MM.1S (cell line): ENCODE measurements around the gene LGR4.

ENCODE experiments used
- DNase-seq: peaks from one replicate; pipeline ENCODE4 v3.0.0-alpha.2; 2015
- H2AFZ ChIP-seq: fragments of 300-600 bp; sonication (generic); 2 replicates; pipeline ENCODE4 v1.6.0; 2016; ENCODE audit warnings: antibody characterized with exemption, low read length
- H3F3A ChIP-seq: fragments of 300-600 bp; sonication (generic); 2 replicates; pipeline ENCODE4 v1.6.1; 2016; ENCODE audit warnings: mild to moderate bottlenecking, antibody characterized with exemption, low read length, moderate library complexity, mixed read lengths; ENCODE audit not compliant: insufficient read depth
- H3K27ac ChIP-seq: fragments of 300-600 bp; sonication (generic); 2 replicates; pipeline ENCODE4 v1.5.1; 2016; ENCODE audit warnings: mild to moderate bottlenecking, low read length
- H3K27me3 ChIP-seq: fragments of 300-600 bp; sonication (generic); replicated peaks from 2 replicates; pipeline ENCODE4 v1.6.0; 2016; ENCODE audit warnings: low read length; ENCODE audit not compliant: insufficient read depth
- H3K36me3 ChIP-seq: fragments of 300-600 bp; sonication (generic); replicated peaks from 2 replicates; pipeline ENCODE4 v1.6.1; 2016; ENCODE audit warnings: mild to moderate bottlenecking, low read length, mixed read lengths; ENCODE audit not compliant: insufficient read depth
- H3K4me1 ChIP-seq: fragments of 300-600 bp; sonication (generic); 2 replicates; pipeline ENCODE4 v1.6.1; 2016; ENCODE audit warnings: low read length, mixed read lengths
- H3K4me2 ChIP-seq: fragments of 300-600 bp; sonication (generic); 2 replicates; pipeline ENCODE4 v1.6.0; 2016; ENCODE audit warnings: low read depth, low read length
- H3K4me3 ChIP-seq: fragments of 300-600 bp; sonication (generic); 2 replicates; pipeline ENCODE4 v1.5.1; 2016; ENCODE audit warnings: low read length, mixed read lengths
- H3K79me2 ChIP-seq: fragments of 300-600 bp; sonication (generic); 2 replicates; pipeline ENCODE4 v1.6.1; 2016; ENCODE audit warnings: mixed run types, low read length, mixed read lengths
- H3K9ac ChIP-seq: fragments of 300-600 bp; sonication (generic); 2 replicates; pipeline ENCODE4 v1.6.1; 2016; ENCODE audit warnings: low read length, mixed read lengths
- H3K9me2 ChIP-seq: fragments of 300-600 bp; sonication (generic); replicated peaks from 2 replicates; pipeline ENCODE4 v1.6.1; 2016; ENCODE audit warnings: mild to moderate bottlenecking, low read length, mixed read lengths; ENCODE audit not compliant: insufficient read depth
- H3K9me3 ChIP-seq: fragments of 300-600 bp; sonication (generic); replicated peaks from 2 replicates; pipeline ENCODE4 v1.6.1; 2016; ENCODE audit warnings: mild to moderate bottlenecking, low read length, mixed read lengths; ENCODE audit not compliant: insufficient read depth
- H4K20me1 ChIP-seq: fragments of 300-600 bp; sonication (generic); 2 replicates; pipeline ENCODE4 v1.6.1; 2016; ENCODE audit warnings: mild to moderate bottlenecking, low read length, moderate library complexity, mixed read lengths; ENCODE audit not compliant: insufficient read depth
- EZH2 ChIP-seq: fragments of 300-600 bp; sonication (generic); optimal IDR thresholded peaks from 2 replicates; pipeline ENCODE3; 2017; ENCODE audit warnings: low read depth, mild to moderate bottlenecking, antibody characterized with exemption, low read length, mixed read lengths
- EZH2phosphoT487 ChIP-seq: fragments of 300-600 bp; sonication (generic); IDR thresholded peaks from 2 replicates; pipeline ENCODE4 v1.6.1; 2018; ENCODE audit warnings: antibody characterized with exemption, low read length
- TF ChIP-seq, protein P1 (sequence below): fragments of 300-600 bp; sonication (generic); IDR thresholded peaks from 2 replicates; pipeline ENCODE4 v1.5.1; 2016; ENCODE audit warnings: antibody characterized with exemption, low read length, mixed read lengths

The LGR4 gene

DNA sequence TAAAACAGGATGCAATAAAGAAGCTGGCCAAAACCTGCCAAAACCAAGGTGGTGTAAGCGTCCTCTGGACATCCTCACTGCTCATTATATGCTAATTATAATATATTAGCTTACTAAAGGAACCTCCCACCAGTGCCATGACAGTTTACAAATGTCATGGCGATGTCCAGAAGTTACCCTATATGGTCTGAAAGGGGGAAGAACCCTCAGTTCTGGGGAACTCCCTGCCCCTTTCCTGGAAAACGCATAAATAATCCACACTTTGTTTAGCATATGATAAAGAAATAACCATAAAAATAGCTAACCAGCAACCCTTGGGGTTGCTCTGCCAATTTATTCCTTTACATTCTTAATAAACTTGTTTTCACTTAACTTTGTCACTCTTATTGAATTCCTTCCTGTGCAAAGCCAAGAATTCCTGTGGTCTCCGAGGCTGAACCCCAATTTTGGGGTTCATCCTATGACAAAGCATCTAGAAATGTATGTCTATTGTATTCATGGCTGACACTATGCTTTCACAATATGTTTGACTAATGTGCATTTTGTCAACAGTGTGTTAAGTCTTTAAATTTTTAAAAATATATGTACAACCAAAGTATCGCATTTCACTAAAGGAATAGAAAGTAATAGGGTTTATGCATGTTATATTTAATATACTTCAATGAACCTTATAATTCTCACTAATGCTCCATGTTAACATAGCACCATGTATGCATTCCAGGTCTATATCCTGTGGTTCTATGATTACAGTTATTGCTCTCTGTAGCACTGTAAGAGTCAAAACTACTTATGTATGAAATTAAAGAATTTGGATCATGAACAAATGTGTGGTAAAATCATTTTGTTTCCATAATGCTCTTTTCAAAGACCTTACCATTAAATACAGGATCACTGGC, 25.1 kb downstream of the LGR4 start:
- H3K9me2 ChIP-seq, result no peaks in the 10 kb centered on the region
- no peak for DNase-seq
- H3K9me3 ChIP-seq, result no peaks in the 10 kb centered on the region
- no peaks in the 10 kb centered on the region for H3K4me1 ChIP-seq
- no peak for TF ChIP-seq EZH2phosphoT487
- H3K27me3 ChIP-seq, result no peaks in the 10 kb centered on the region
- H3K27ac ChIP-seq, result no peak overlapping the region
- no peaks in the 10 kb centered on the region for H3K36me3 ChIP-seq
- H4K20me1 ChIP-seq, result no peaks in the 10 kb centered on the region
- no peak overlapping the region for H3K4me3 ChIP-seq
- no peaks in the 10 kb centered on the region for H3K79me2 ChIP-seq
- H3K4me2 ChIP-seq, result no peak overlapping the region
- H2AFZ ChIP-seq, result no peak overlapping the region
- H3F3A ChIP-seq, result no peaks in the 10 kb centered on the region
- no peak overlapping the region for H3K9ac ChIP-seq

DNA sequence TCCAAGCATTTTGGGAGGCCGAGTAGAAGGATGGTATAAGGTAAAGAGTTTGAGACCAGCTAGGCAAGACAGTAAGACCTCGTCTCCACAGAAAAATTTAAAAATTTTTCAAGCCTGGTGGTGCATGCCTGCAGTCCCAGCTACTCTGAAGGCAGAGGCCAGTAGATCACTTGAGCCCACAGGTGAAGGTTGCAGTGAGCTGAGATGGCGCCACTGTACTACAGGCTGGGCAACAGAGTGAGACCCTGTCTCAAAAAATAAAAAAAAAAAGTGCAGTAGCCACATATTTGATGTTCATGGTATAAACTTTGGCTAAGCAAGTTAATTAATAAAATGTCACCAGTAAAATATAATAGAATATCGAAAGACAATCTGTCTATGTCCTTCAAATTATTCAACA, 27.0 kb downstream of the LGR4 start:
- H3K79me2 ChIP-seq, result no peaks in the 10 kb centered on the region
- no peak overlapping the region for H3K9ac ChIP-seq
- no peak overlapping the region for H3K4me3 ChIP-seq
- TF ChIP-seq EZH2 (no peak), EZH2phosphoT487 (no peak)
- TF ChIP-seq, protein P1, sequence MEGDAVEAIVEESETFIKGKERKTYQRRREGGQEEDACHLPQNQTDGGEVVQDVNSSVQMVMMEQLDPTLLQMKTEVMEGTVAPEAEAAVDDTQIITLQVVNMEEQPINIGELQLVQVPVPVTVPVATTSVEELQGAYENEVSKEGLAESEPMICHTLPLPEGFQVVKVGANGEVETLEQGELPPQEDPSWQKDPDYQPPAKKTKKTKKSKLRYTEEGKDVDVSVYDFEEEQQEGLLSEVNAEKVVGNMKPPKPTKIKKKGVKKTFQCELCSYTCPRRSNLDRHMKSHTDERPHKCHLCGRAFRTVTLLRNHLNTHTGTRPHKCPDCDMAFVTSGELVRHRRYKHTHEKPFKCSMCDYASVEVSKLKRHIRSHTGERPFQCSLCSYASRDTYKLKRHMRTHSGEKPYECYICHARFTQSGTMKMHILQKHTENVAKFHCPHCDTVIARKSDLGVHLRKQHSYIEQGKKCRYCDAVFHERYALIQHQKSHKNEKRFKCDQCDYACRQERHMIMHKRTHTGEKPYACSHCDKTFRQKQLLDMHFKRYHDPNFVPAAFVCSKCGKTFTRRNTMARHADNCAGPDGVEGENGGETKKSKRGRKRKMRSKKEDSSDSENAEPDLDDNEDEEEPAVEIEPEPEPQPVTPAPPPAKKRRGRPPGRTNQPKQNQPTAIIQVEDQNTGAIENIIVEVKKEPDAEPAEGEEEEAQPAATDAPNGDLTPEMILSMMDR, result no peak
- DNase-seq, result no peak
- H3K36me3 ChIP-seq, result no peaks in the 10 kb centered on the region
- no peaks in the 10 kb centered on the region for H3K9me3 ChIP-seq
- no peak overlapping the region for H2AFZ ChIP-seq
- H3K4me2 ChIP-seq, result no peak overlapping the region
- H3K27me3 ChIP-seq, result no peaks in the 10 kb centered on the region
- no peaks in the 10 kb centered on the region for H4K20me1 ChIP-seq
- no peaks in the 10 kb centered on the region for H3K4me1 ChIP-seq
- H3K9me2 ChIP-seq, result no peaks in the 10 kb centered on the region
- no peak overlapping the region for H3K27ac ChIP-seq
- H3F3A ChIP-seq, result no peaks in the 10 kb centered on the region

DNA sequence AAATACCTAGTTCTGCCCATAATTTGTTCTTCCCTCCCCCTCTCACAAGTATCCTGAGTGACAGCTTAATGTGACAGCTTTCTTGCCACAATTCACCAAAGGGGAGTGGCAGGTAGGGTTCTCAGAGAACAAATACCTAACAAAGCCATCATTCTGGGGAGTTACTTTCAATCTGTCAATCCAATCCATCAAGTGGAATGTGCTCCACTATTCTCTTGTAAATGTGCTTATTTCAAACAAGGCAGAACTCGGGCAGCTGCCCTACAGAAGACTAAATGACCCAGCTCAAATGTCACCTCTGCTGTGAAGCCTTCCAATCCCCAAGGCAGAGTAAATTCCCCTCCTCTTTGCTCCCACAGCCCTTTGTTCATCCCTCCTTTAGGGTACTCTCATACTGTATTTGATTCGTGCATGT, 27.8 kb downstream of the LGR4 start:
- H3K36me3 ChIP-seq, result no peaks in the 10 kb centered on the region
- H3F3A ChIP-seq, result no peaks in the 10 kb centered on the region
- no peaks in the 10 kb centered on the region for H3K4me1 ChIP-seq
- H3K79me2 ChIP-seq, result no peaks in the 10 kb centered on the region
- H4K20me1 ChIP-seq, result no peaks in the 10 kb centered on the region
- H3K9me3 ChIP-seq, result no peaks in the 10 kb centered on the region
- H3K9ac ChIP-seq, result no peak overlapping the region
- no peaks in the 10 kb centered on the region for H3K9me2 ChIP-seq
- no peaks in the 10 kb centered on the region for H3K27me3 ChIP-seq
- no peak overlapping the region for H3K4me2 ChIP-seq
- H3K4me3 ChIP-seq, result no peak overlapping the region
- no peak for DNase-seq
- H3K27ac ChIP-seq, result no peak overlapping the region
- TF ChIP-seq EZH2, result no peak
- no peak for TF ChIP-seq EZH2phosphoT487
- TF ChIP-seq, protein P1, result no peak
- H2AFZ ChIP-seq, result no peak overlapping the region
